Suprapubic skin (tissue), 4 donors: ENCODE data around the gene ZNF836. TPM values are rescaled to one million over a fixed set of nuclear protein-coding genes. Genes with fewer than 3 reads are reported as not detected.

Source experiments
- DNase-seq, 2 donors: peaks; one replicate each; pipeline ENCODE4 v3.0.0-alpha.2; 2019; ENCODE audit warnings: low spot score in 2 of 2
- H3K27ac ChIP-seq: fragments of 200-600 bp; sonication (generic); one replicate; pipeline ENCODE4 v1.5.1; 2019
- H3K27me3 ChIP-seq: fragments of 200-600 bp; sonication (generic); one replicate; pipeline ENCODE4 v1.5.1; 2019
- H3K36me3 ChIP-seq: fragments of 200-600 bp; sonication (generic); one replicate; pipeline ENCODE4 v1.5.1; 2019
- H3K4me1 ChIP-seq: fragments of 200-600 bp; sonication (generic); one replicate; pipeline ENCODE4 v1.5.1; 2019
- H3K4me3 ChIP-seq: fragments of 200-600 bp; sonication (generic); one replicate; pipeline ENCODE4 v1.5.1; 2019; ENCODE audit warnings: mild to moderate bottlenecking
- H3K9me3 ChIP-seq: fragments of 200-600 bp; sonication (generic); one replicate; pipeline ENCODE4 v1.5.1; 2019
- CTCF ChIP-seq, 2 donors: fragments of 200-600 bp in 1 of 2; fragments of 450-650 bp in 1 of 2; sonication (generic) in 1 of 2; IDR thresholded peaks; one replicate each; pipeline ENCODE4 v1.5.1; 2016 to 2019; ENCODE audit warnings: antibody characterized with exemption in 2 of 2, mild to moderate bottlenecking in 1 of 2, moderate library complexity in 1 of 2
- EP300 ChIP-seq: sonication (generic); formaldehyde crosslinking; IDR thresholded peaks from one replicate; pipeline ENCODE4 v1.6.1; 2017; ENCODE audit warnings: antibody characterized with exemption
- POLR2A ChIP-seq, 2 donors: fragments of 450-650 bp; IDR thresholded peaks; one replicate each; pipeline ENCODE4 v1.6.1; 2017; ENCODE audit warnings: antibody characterized with exemption in 2 of 2, mild to moderate bottlenecking in 2 of 2, moderate library complexity in 2 of 2
- POLR2AphosphoS5 ChIP-seq, 3 donors: sonication (generic); formaldehyde crosslinking; IDR thresholded peaks; one replicate each; pipeline ENCODE4 v1.6.1; 2017; ENCODE audit warnings: antibody characterized with exemption in 3 of 3
- WGBS: methylation state at CpG from one replicate; pipeline ENCODE4 v1.1.5; 2018; 5-methylcytosine and 5-hydroxymethylcytosine counted together
- total RNA-seq, 4 donors: library from RNA; depleted of rRNA; stranded (reverse); fragments of >200 nt; gene quantifications; one replicate each; pipeline ENCODE4 v1.1.0, GENCODE V29; 2016

ZNF836 gene
- total RNA-seq, 4 donors from 2014 or later = 7.3 to 25.7 (median 15.9) TPM

- no peaks in the 10 kb centered on the region for H3K27me3 ChIP-seq
- 100% methylated on average over 1 of the region's 1 CpG for WGBS
- no peaks in the 10 kb centered on the region for H3K36me3 ChIP-seq
- H3K9me3 ChIP-seq = no peaks in the 10 kb centered on the region
- H3K4me3 ChIP-seq = no peak overlapping the region
- no peak for TF ChIP-seq EP300
- no peak for TF ChIP-seq CTCF (IDR thresholded peaks at IDR 0.05)
- TF ChIP-seq POLR2A (IDR thresholded peaks at IDR 0.05) = no peak
- no peak for TF ChIP-seq POLR2AphosphoS5 (IDR thresholded peaks at IDR 0.05)
- H3K27ac ChIP-seq = no peak overlapping the region
- H3K4me1 ChIP-seq = peaks cover 30% of the 10 kb centered on the region
- no peak for DNase-seq
Measured at GRCh38 chr19:52187407-52187806, 16.0 kb upstream of the ZNF836 start.

GRCh38 chr19:52176574-52176973 lies 5.2 kb upstream of the ZNF836 start:
- peaks cover 8% of the 10 kb centered on the region for H3K4me1 ChIP-seq
- no peak for DNase-seq
- H3K4me3 ChIP-seq = no peak overlapping the region
- H3K27me3 ChIP-seq = no peaks in the 10 kb centered on the region
- TF ChIP-seq POLR2A (IDR thresholded peaks at IDR 0.05) (no peak), POLR2AphosphoS5 (IDR thresholded peaks at IDR 0.05) (no peak), EP300 (no peak), CTCF (IDR thresholded peaks at IDR 0.05) (no peak)
- no peaks in the 10 kb centered on the region for H3K9me3 ChIP-seq
- H3K27ac ChIP-seq = no peak overlapping the region
- H3K36me3 ChIP-seq = no peaks in the 10 kb centered on the region
- WGBS = 82% methylated on average over 10 of the region's 10 CpGs

- DNase-seq = no peak
- Histone ChIP-seq H3K9me3 (no peaks in the 10 kb centered on the region), H3K27me3 (no peaks in the 10 kb centered on the region), H3K4me3 (no peak overlapping the region), H3K4me1 (peaks cover 18% of the 10 kb centered on the region), H3K27ac (no peak overlapping the region), H3K36me3 (peaks cover 16% of the 10 kb centered on the region)
- TF ChIP-seq EP300 (no peak), CTCF (IDR thresholded peaks at IDR 0.05) (no peak), POLR2AphosphoS5 (IDR thresholded peaks at IDR 0.05) (no peak), POLR2A (IDR thresholded peaks at IDR 0.05) (no peak)
- 82% methylated on average over 1 of the region's 1 CpG for WGBS
Measured at GRCh38 chr19:52172347-52172746, 926 bp upstream of the ZNF836 start.

- no peaks in the 10 kb centered on the region for H3K27me3 ChIP-seq
- DNase-seq = peak in 1 of 2 donors; percentile 75
- peak overlapping the region; percentile 84 for H3K27ac ChIP-seq
- H3K4me3 ChIP-seq = peak overlapping the region; percentile 75
- no peaks in the 10 kb centered on the region for H3K9me3 ChIP-seq
- TF ChIP-seq EP300 = no peak
- no peak for TF ChIP-seq POLR2AphosphoS5 (IDR thresholded peaks at IDR 0.05)
- no peak for TF ChIP-seq CTCF (IDR thresholded peaks at IDR 0.05)
- no peak for TF ChIP-seq POLR2A (IDR thresholded peaks at IDR 0.05)
- peaks cover 26% of the 10 kb centered on the region for H3K36me3 ChIP-seq
- peaks cover 18% of the 10 kb centered on the region for H3K4me1 ChIP-seq
- 0% methylated on average over 22 of the region's 22 CpGs for WGBS
Measured at GRCh38 chr19:52170863-52171320, 529 bp downstream of the ZNF836 start.

GRCh38 chr19:52170304-52170703 lies 1.1 kb downstream of the ZNF836 start:
- Histone ChIP-seq H3K27ac (no peak overlapping the region), H3K36me3 (peaks cover 32% of the 10 kb centered on the region), H3K27me3 (no peaks in the 10 kb centered on the region), H3K9me3 (no peaks in the 10 kb centered on the region), H3K4me1 (peaks cover 18% of the 10 kb centered on the region), H3K4me3 (peak overlapping the region; percentile 75)
- WGBS = 2% methylated on average over 5 of the region's 5 CpGs
- TF ChIP-seq POLR2A (IDR thresholded peaks at IDR 0.05) = no peak
- no peak for TF ChIP-seq EP300
- TF ChIP-seq CTCF (IDR thresholded peaks at IDR 0.05) = no peak
- TF ChIP-seq POLR2AphosphoS5 (IDR thresholded peaks at IDR 0.05) = no peak
- no peak for DNase-seq
